Testis (tissue), 2 donors: Measurements from ENCODE around the gene CST6.

Source experiments
- CTCF ChIP-seq, 3 experiments: fragments of 450-650 bp in 2 of 3; fragments of 200-600 bp in 1 of 3; sonication (generic) in 1 of 3; IDR thresholded peaks; one replicate each; pipeline ENCODE4 v1.5.1; 2016 to 2019; ENCODE audit warnings: antibody characterized with exemption in 3 of 3, mild to moderate bottlenecking in 2 of 3, moderate library complexity in 1 of 3
- POLR2A ChIP-seq: fragments of 450-650 bp; IDR thresholded peaks from one replicate; pipeline ENCODE4 v1.6.1; 2017; ENCODE audit warnings: antibody characterized with exemption, mild to moderate bottlenecking, moderate library complexity

- TF ChIP-seq CTCF (IDR thresholded peaks at IDR 0.05), result no peak
- no peak for TF ChIP-seq POLR2A
Observed at GRCh38 chr11:66006134-66006890, 5.5 kb upstream of the CST6 start.
